AG09309 (cell line): Measurements from ENCODE around the gene CAMK2G.

Experiments used
- DNase-seq: peaks from one replicate; pipeline ENCODE4 v3.0.0-alpha.2; 2010; ENCODE audit warnings: low read depth
- H3K4me3 ChIP-seq: 2 replicates; pipeline ENCODE4 v1.5.1; 2011; ENCODE audit warnings: mild to moderate bottlenecking, low read depth, low read length, moderate library complexity; ENCODE audit not compliant: control insufficient read depth
- CTCF ChIP-seq: IDR thresholded peaks from 2 replicates; pipeline ENCODE4 v1.5.1; 2011; ENCODE audit warnings: mild to moderate bottlenecking, low read depth, low read length, inconsistent platforms; ENCODE audit not compliant: insufficient read depth, control insufficient read depth; ENCODE audit errors: missing control alignments

CAMK2G gene

GRCh38 chr10:73871295-73872189, 2.8 kb downstream of the CAMK2G start:
- H3K4me3 ChIP-seq, result no peak overlapping the region
- no peak for DNase-seq
- TF ChIP-seq CTCF, result no peak

GRCh38 chr10:73868655-73869195, 5.6 kb downstream of the CAMK2G start:
- no peak for DNase-seq
- no peak overlapping the region for H3K4me3 ChIP-seq
- TF ChIP-seq CTCF, result no peak

GRCh38 chr10:73867871-73868631, 6.3 kb downstream of the CAMK2G start:
- H3K4me3 ChIP-seq, result no peak overlapping the region
- no peak for DNase-seq
- TF ChIP-seq CTCF, result no peak

- TF ChIP-seq CTCF, result no peak
- H3K4me3 ChIP-seq, result no peak overlapping the region
- no peak for DNase-seq
Measured at GRCh38 chr10:73867126-73867807, 7.1 kb downstream of the CAMK2G start.

GRCh38 chr10:73866621-73867020, 7.7 kb downstream of the CAMK2G start:
- H3K4me3 ChIP-seq, result no peak overlapping the region
- TF ChIP-seq CTCF, result no peak
- DNase-seq, result no peak
